LNCAP (cell line): ENCODE data around the gene ARL16.

ENCODE experiments used
- TF ChIP-seq, protein P1 (sequence below): fragments of 450-650 bp; IDR thresholded peaks from 2 replicates; pipeline ENCODE4 v1.5.1; 2017; ENCODE audit warnings: mild to moderate bottlenecking

Gene ARL16

DNA sequence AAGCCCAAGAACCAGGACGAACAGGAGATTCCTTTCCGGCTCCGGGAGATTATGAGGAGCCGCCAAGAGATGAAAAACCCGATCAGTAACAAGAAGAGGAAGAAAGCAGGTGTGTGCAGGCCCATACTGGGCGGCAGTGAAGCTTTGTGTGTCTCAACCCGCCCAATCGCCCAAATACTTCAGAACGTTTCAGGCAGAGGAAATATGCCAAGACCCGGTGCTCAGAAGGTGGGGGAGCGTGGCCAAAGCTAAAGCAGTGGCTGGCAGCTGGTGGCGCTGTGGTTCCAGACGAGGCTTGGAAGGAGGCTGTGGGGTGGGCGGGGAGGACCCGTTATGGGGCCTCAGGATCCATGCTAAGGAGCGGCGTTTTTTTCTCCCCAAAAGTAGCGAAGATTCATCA, 15.8 kb downstream of the ARL16 start:
- TF ChIP-seq, protein P1, sequence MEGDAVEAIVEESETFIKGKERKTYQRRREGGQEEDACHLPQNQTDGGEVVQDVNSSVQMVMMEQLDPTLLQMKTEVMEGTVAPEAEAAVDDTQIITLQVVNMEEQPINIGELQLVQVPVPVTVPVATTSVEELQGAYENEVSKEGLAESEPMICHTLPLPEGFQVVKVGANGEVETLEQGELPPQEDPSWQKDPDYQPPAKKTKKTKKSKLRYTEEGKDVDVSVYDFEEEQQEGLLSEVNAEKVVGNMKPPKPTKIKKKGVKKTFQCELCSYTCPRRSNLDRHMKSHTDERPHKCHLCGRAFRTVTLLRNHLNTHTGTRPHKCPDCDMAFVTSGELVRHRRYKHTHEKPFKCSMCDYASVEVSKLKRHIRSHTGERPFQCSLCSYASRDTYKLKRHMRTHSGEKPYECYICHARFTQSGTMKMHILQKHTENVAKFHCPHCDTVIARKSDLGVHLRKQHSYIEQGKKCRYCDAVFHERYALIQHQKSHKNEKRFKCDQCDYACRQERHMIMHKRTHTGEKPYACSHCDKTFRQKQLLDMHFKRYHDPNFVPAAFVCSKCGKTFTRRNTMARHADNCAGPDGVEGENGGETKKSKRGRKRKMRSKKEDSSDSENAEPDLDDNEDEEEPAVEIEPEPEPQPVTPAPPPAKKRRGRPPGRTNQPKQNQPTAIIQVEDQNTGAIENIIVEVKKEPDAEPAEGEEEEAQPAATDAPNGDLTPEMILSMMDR, result no peak

DNA sequence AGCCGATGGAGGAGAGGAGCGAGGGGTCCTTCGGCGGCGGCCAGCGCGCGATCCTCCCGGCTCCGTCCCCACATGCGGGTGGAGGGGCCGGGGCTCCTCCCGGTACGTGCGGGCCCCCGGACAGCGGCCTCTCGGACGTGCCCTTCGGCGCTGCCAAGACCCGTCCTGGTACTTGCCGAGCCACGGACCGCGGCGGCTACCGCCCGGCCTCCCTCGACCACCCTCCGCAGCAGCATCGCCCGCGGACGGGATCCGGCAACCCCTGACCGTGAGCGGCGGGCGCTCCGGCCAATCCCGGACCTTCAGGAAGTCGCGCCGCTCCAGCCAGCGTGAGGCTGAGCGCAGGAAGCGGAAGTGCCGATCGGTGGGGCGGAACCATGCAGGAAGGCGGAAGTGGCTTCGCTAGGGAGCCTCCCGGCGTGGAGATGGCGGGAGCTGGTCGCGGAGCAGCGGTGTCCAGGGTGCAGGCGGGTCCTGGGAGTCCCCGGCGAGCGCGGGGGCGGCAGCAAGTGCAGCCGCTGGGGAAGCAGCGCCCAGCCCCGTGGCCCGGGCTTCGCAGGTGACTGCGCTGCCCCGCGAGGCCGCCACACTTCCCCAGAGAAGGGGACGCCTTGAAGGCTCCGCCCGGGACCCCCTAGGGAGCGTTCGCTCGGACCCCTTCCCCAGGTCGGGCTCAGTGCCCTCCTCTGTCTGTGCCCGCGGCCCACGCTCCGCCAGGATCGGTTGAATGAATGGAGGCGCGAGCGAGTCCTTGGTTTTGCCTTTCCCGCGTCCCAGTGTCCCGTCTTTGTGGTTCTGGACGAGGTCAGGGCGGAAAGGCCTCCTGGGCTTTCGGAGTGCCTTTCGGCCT, 17.0 kb downstream of the ARL16 start, which contains the start of the genes CCDC137 and OXLD1:
TSS of gene CCDC137 (plus strand) at position 396 of the 850 bp plus-strand sequence. CDS start at position 426, 30 bp downstream.
TSS of gene OXLD1 (minus strand) at position 264 of the 850 bp plus-strand sequence. CDS start at position 236, 28 bp downstream.
- TF ChIP-seq, protein P1, result no peak

DNA sequence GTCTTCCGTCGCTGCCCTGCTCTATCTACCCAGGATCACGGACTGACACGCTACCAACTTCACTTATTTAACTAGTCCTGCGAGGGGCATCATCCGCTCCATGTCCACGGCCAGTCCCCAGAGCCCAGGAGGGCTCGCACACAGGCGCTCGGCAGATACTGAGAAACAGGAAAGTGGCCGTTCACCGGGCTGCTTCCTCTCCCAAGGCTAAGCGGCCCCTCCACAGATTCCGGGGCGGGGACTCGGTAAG, 17.6 kb downstream of the ARL16 start:
- TF ChIP-seq, protein P1, result no peak

DNA sequence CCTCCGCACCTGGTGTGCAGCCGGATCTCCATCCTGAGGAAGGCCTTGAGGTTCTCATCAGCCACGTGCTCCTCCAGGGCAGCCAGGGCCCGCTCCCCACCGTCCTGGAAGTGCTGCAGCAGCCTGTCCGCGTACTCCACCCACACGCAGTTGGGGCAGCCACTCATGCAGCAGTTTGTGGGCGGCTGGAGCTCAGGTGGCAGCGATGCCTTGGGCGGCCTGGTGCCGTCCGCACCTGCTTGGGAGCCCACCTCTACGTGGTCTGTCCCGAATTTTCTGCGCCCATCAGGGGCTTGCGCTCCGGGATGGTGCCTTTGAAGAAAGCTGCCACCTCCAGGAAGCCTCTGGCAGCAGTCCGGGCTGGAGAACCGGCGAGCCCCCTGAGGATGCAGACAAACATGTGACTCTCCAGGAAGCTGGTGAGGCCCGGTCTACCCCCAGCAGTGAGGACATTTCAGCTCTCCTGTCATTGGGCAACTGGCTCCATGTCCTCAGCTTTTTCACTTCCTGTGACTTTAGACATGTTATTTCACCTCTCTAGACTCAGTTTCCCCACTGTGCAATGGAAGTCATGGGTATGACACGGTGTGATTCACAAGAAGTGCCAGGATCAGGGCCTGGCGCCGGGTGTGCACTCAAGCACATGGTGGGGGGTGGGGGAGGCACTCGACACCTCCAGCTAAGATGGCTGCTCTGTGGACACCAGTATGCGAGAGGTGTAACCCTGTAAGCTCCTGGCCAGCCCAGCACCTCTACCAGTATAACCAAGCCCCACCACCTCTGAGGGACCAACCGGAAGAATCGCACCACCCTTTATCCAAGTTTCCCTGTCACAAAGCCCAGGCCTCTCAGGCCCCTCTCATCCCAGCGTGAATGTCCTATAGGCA, 18.1 kb downstream of the ARL16 start:
- TF ChIP-seq, protein P1, result no peak

DNA sequence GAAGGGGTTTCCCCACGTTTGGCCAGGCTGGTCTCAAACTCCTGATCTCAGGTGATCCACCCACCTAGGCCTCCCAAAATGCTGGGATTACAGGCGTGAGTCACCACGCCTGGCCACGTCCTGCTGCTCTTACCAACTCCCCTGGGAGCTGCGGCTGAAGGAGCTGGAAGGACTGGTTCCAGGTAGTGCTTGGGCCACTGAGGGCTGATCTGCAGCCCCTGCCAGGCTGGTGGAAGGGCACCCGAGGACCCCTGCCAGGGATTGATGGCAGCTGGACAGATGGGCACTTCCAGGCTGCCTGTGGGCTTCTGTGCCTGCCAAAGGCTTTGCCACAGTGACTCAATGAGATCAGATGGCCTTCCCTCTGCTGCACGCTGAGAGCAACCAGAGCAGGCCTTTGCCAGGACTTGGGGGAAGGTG, 19.5 kb downstream of the ARL16 start:
- TF ChIP-seq, protein P1, result no peak

DNA sequence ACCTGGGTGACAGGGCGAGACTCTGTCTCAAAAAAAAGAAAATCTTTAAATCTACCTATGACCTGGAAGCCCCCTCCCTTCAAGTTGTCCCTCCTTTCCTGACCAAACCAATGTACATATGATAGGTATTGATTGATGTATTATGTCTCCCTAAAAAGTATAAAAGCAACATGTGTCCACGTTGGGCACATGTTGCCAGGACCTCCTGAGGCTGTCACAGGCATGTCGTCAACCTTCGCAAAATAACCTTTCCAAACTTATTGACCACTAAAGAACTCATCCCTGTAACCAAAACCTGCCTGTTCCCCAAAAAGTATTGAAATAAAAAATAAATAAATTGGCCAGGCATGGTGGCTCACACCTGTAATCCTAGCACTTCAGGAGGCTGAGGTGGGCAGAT, 21.6 kb downstream of the ARL16 start:
- TF ChIP-seq, protein P1, result no peak

DNA sequence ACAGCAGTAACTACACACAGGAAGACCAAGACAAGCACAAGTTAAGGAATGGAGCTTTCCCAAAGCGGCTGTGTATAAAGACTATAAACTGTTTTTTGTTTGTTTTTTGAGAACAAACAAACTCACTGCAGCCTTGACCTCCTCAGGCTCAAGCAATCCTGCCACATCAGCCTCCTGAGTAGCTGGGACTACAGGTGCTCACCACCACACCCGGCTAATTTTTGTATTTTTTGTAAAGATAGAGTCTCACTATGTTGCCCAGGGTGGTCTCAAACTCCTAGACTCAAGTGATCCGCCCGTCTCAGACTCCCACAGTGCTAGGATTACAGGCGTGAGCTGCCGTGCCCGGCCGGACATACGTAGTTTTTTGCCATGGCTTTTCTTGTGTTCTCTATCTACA, 23.2 kb downstream of the ARL16 start:
- TF ChIP-seq, protein P1, result no peak
